ENCODE measurements around the gene RAB4A.

DNA sequence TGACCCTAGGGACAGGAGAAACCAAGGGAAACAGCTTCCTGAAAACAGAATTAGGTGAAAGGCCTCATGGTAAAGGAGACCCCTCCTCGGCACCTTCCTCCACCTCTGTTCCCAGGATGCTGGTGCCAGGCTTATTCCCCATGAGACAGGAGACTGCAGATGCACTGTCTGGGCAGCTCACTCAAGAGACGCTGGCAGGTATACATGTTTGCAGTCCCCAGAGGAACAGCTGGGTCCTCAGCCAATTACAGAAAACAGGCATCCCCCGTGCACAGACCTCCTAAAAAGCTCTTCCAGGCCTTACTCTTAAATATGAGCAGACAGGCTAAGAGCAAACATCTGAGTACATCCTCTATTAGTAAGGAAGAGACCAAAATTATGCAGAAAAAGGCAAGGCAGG, 65.4 kb downstream of the RAB4A start:
- TF ChIP-seq POLR2A (IDR thresholded peaks at IDR 0.05; ENCODE audit: low read depth, low read length) (no peak), MAZ (IDR thresholded peaks at IDR 0.05; ENCODE audit: borderline replicate concordance, low read depth, low read length) (no peak), RFX5 (IDR thresholded peaks at IDR 0.05; ENCODE audit: low read depth, low read length) (no peak), MAFK (IDR thresholded peaks at IDR 0.05; ENCODE audit: low read depth, low read length) (no peak), SMC3 (IDR thresholded peaks at IDR 0.05; ENCODE audit: low read depth, low read length) (no peak), MXI1 (IDR thresholded peaks at IDR 0.05; ENCODE audit: borderline replicate concordance, low read depth, low read length) (no peak), USF2 (IDR thresholded peaks at IDR 0.05; ENCODE audit: low read depth, low read length) (no peak), FOS (IDR thresholded peaks at IDR 0.05; ENCODE audit: low read depth, low read length) (no peak)
- TF ChIP-seq, protein P1, sequence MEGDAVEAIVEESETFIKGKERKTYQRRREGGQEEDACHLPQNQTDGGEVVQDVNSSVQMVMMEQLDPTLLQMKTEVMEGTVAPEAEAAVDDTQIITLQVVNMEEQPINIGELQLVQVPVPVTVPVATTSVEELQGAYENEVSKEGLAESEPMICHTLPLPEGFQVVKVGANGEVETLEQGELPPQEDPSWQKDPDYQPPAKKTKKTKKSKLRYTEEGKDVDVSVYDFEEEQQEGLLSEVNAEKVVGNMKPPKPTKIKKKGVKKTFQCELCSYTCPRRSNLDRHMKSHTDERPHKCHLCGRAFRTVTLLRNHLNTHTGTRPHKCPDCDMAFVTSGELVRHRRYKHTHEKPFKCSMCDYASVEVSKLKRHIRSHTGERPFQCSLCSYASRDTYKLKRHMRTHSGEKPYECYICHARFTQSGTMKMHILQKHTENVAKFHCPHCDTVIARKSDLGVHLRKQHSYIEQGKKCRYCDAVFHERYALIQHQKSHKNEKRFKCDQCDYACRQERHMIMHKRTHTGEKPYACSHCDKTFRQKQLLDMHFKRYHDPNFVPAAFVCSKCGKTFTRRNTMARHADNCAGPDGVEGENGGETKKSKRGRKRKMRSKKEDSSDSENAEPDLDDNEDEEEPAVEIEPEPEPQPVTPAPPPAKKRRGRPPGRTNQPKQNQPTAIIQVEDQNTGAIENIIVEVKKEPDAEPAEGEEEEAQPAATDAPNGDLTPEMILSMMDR (conservative IDR thresholded peaks at IDR 0.05; ENCODE audit: low read depth, low read length): no peak

All from IMR-90 (cell line).